HL-60 (cell line): Measurements from ENCODE around the gene THRB.
A peak's percentile ranks its signal among the peaks of the same experiment; 100 is the strongest.

Experiments
- DNase-seq, 2 experiments: peaks; one replicate each; pipeline ENCODE4 v3.0.0-alpha.2; 2010 to 2020; ENCODE audit warnings: low read depth in 1 of 2, low spot score in 1 of 2
- H3K27ac ChIP-seq: fragments of 250-450 bp; sonication (Bioruptor Pico); replicated peaks from 2 replicates; pipeline ENCODE4 v1.5.1; 2020; ENCODE audit warnings: mild to moderate bottlenecking, moderate library complexity
- H3K27me3 ChIP-seq: fragments of 250-450 bp; sonication (Bioruptor Pico); 2 replicates; pipeline ENCODE4 v1.5.1; 2021; ENCODE audit warnings: mild to moderate bottlenecking, moderate library complexity; ENCODE audit not compliant: insufficient read depth, poor library complexity, severe bottlenecking
- H3K4me3 ChIP-seq: replicated peaks from 2 replicates; pipeline ENCODE4 v1.5.1; 2011; ENCODE audit warnings: mild to moderate bottlenecking, control low read depth, low read length; ENCODE audit not compliant: insufficient read depth
- CTCF ChIP-seq: IDR thresholded peaks from one replicate; pipeline ENCODE4 v1.5.1; 2011; ENCODE audit warnings: low read length, control low read depth, inconsistent platforms; ENCODE audit not compliant: insufficient read depth
- GABPA ChIP-seq: IDR thresholded peaks from 2 replicates; pipeline ENCODE4 v1.6.1; 2012; ENCODE audit warnings: low read depth
- POLR2AphosphoS5 ChIP-seq: IDR thresholded peaks from 2 replicates; pipeline ENCODE4 v1.6.1; 2012; ENCODE audit warnings: low read depth
- SPI1 ChIP-seq: IDR thresholded peaks from 2 replicates; pipeline ENCODE4 v1.6.1; 2012; ENCODE audit warnings: low read depth, mild to moderate bottlenecking, borderline replicate concordance
- TF ChIP-seq, protein P1 (sequence below): IDR thresholded peaks from 2 replicates; pipeline ENCODE4 v1.6.1; 2012; ENCODE audit warnings: low read depth; ENCODE audit not compliant: insufficient replicate concordance

THRB gene

GRCh38 chr3:24387493-24387892 lies 107.2 kb downstream of the THRB start:
- no peak for TF ChIP-seq POLR2AphosphoS5
- TF ChIP-seq GABPA = no peak
- TF ChIP-seq, protein P1, sequence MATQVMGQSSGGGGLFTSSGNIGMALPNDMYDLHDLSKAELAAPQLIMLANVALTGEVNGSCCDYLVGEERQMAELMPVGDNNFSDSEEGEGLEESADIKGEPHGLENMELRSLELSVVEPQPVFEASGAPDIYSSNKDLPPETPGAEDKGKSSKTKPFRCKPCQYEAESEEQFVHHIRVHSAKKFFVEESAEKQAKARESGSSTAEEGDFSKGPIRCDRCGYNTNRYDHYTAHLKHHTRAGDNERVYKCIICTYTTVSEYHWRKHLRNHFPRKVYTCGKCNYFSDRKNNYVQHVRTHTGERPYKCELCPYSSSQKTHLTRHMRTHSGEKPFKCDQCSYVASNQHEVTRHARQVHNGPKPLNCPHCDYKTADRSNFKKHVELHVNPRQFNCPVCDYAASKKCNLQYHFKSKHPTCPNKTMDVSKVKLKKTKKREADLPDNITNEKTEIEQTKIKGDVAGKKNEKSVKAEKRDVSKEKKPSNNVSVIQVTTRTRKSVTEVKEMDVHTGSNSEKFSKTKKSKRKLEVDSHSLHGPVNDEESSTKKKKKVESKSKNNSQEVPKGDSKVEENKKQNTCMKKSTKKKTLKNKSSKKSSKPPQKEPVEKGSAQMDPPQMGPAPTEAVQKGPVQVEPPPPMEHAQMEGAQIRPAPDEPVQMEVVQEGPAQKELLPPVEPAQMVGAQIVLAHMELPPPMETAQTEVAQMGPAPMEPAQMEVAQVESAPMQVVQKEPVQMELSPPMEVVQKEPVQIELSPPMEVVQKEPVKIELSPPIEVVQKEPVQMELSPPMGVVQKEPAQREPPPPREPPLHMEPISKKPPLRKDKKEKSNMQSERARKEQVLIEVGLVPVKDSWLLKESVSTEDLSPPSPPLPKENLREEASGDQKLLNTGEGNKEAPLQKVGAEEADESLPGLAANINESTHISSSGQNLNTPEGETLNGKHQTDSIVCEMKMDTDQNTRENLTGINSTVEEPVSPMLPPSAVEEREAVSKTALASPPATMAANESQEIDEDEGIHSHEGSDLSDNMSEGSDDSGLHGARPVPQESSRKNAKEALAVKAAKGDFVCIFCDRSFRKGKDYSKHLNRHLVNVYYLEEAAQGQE = no peak
- no peak overlapping the region for H3K27ac ChIP-seq
- DNase-seq = no peak

GRCh38 chr3:24387000-24387399 lies 107.7 kb downstream of the THRB start:
- Histone ChIP-seq H3K27ac (no peak overlapping the region), H3K27me3 (no peaks in the 10 kb centered on the region), H3K4me3 (no peak overlapping the region)
- no peak for DNase-seq
- peak; percentile 27; the same call in 1 of the 2 replicates for TF ChIP-seq SPI1
- no peak for TF ChIP-seq CTCF

More at GRCh38 chr3:24387493-24387892, 107.2 kb downstream of the THRB start:
- Histone ChIP-seq H3K27me3 (no peaks in the 10 kb centered on the region), H3K4me3 (no peak overlapping the region)

GRCh38 chr3:24386458-24386857 lies 108.2 kb downstream of the THRB start:
- H3K4me3 ChIP-seq = no peak overlapping the region
- no peaks in the 10 kb centered on the region for H3K27me3 ChIP-seq
- DNase-seq = no peak
- TF ChIP-seq SPI1 = no peak
- no peak for TF ChIP-seq POLR2AphosphoS5
- TF ChIP-seq, protein P1 = no peak
- TF ChIP-seq CTCF = no peak
- no peak for TF ChIP-seq GABPA
- no peak overlapping the region for H3K27ac ChIP-seq

DNA sequence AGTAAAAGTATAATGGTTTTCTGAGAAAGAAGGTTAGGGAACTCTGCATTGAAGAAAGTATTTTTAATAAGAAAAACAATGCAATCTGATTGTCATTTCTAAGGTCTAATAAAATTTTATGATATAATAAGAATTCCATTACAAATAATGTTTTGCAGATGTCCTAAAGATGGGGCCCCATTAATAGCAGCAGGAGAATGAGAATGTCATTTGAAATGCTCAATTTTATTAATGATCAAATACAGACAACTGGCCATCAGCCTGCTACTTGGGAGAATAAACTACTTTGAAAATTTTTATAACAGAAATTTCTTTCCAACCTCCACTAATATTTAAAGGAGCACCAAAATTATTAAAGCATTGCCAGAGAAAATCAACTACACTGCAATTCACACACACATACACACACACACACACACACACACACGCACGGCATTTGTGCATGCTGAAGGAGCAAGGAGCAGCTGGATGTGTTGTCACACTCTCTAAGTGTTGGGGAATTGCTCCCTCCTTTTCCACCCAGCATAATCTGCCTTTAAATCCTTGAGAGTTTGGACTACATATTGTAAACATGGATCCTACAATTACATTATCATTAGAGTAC lies 109.5 kb downstream of the THRB start:
- Histone ChIP-seq H3K27ac (no peak overlapping the region), H3K4me3 (no peak overlapping the region), H3K27me3 (no peaks in the 10 kb centered on the region)
- TF ChIP-seq GABPA = no peak
- TF ChIP-seq SPI1 = no peak
- no peak for DNase-seq

DNA sequence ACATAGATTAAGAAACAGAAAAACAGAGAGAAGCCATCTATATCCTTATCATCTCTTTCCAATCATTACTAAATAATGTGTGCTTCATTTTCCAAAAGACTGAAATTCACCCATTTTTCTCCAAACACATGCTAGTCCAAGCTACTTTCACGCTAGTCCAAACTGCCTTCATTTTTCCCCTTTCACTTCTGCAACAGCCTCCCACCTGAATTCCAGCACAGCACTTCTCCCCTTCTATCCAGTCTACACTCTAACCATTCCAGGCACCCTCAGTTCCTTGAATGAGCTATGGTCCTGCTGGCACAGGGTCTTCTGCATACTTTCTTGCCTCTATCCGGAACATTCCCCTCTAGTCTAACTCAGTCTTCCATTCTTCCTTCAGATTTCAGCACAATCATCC lies 112.0 kb downstream of the THRB start:
- Histone ChIP-seq H3K4me3 (no peak overlapping the region), H3K27me3 (no peaks in the 10 kb centered on the region), H3K27ac (no peak overlapping the region)
- TF ChIP-seq POLR2AphosphoS5 = no peak
- TF ChIP-seq GABPA = no peak
- TF ChIP-seq, protein P1 = no peak
- TF ChIP-seq CTCF = no peak
- no peak for TF ChIP-seq SPI1
- DNase-seq = no peak
